Head of caudate nucleus (tissue), 42 donors: ENCODE data around the gene YES1.

Source experiments
- DNase-seq, 42 donors: peaks; one replicate each; pipeline versions ENCODE4 v3.0.0 to v3.0.0-alpha.2; 2020 to 2021; ENCODE audit warnings: mixed read lengths in 7 of 42
- intact Hi-C: fragments of 100-400 bp; cut with DNase I; formaldehyde crosslinking; loops from one replicate; pipeline ENCODE4 v1.15.0; 2022

Gene YES1

GRCh38 chr18:811892-812375 is at the start of gene YES1:
YES1 (minus strand) TSS chr18:812242; CDS start chr18:756827, 55,415 bp downstream.
- DNase-seq: peak in 15 of 42 donors; percentile 6 to 53 (median 20)
- intact Hi-C loops: no loop called here

GRCh38 chr18:857986-858385 is 45.9 kb upstream of the YES1 start:
- no peak for DNase-seq
- intact Hi-C loops: no loop called here

- no peak for DNase-seq
- intact Hi-C loops: no loop called here
Measured at GRCh38 chr18:853471-853870, 41.4 kb upstream of the YES1 start.

- intact Hi-C loops: no loop called here
- DNase-seq: no peak
Measured at GRCh38 chr18:850960-851359, 38.9 kb upstream of the YES1 start.

GRCh38 chr18:849021-849420 is 37.0 kb upstream of the YES1 start:
- intact Hi-C loops: no loop called here
- DNase-seq: no peak

- intact Hi-C loops: no loop called here
- DNase-seq: no peak
Measured at GRCh38 chr18:848062-848861, 36.2 kb upstream of the YES1 start.

GRCh38 chr18:845152-845819 is 33.2 kb upstream of the YES1 start:
- no peak for DNase-seq

GRCh38 chr18:841647-842370 is 29.8 kb upstream of the YES1 start:
- DNase-seq: no peak
- intact Hi-C loops: no loop called here

More at GRCh38 chr18:845152-845819, 33.2 kb upstream of the YES1 start:
- intact Hi-C loops: no loop called here

GRCh38 chr18:840516-840915 is 28.5 kb upstream of the YES1 start:
- intact Hi-C loops: no loop called here
- DNase-seq: no peak

- intact Hi-C loops: no loop called here
- no peak for DNase-seq
Measured at GRCh38 chr18:840023-840408, 28.0 kb upstream of the YES1 start.

GRCh38 chr18:839224-840022 is 27.4 kb upstream of the YES1 start:
- intact Hi-C loops: loop anchor here (10.0 kb wide), 1 partner anchor 215 kb away; no protein-coding TSS in a partner anchor
- DNase-seq: peak; percentile 66 to 96 (median 90)

- intact Hi-C loops: loop anchor here (10.0 kb wide), 1 partner anchor 213 kb away; no protein-coding TSS in a partner anchor
- DNase-seq: no peak
Measured at GRCh38 chr18:837922-838321, 25.9 kb upstream of the YES1 start.

GRCh38 chr18:834082-834720 is 22.2 kb upstream of the YES1 start:
- intact Hi-C loops: loop anchor here (10.0 kb wide), 1 partner anchor 209 kb away; no protein-coding TSS in a partner anchor
- DNase-seq: no peak

- DNase-seq: no peak
- intact Hi-C loops: loop anchor here (2.0 to 10.0 kb wide), 2 partner anchors 90 to 208 kb away; no protein-coding TSS in a partner anchor
Measured at GRCh38 chr18:833197-833596, 21.2 kb upstream of the YES1 start.

- intact Hi-C loops: loop anchor here (2.0 to 10.0 kb wide), 2 partner anchors 89 to 207 kb away; no protein-coding TSS in a partner anchor
Measured at GRCh38 chr18:832085-832681, 20.1 kb upstream of the YES1 start.

GRCh38 chr18:830315-830901 is 18.4 kb upstream of the YES1 start:
- peak in 2 of 42 donors; percentile 5 to 33 for DNase-seq
- intact Hi-C loops: loop anchor here (10.0 kb wide), 1 partner anchor 206 kb away; no protein-coding TSS in a partner anchor

More at GRCh38 chr18:832085-832681, 20.1 kb upstream of the YES1 start:
- DNase-seq: peak in 1 of 42 donors; percentile 4

- no peak for DNase-seq
- intact Hi-C loops: no loop called here
Measured at GRCh38 chr18:829432-829831, 17.4 kb upstream of the YES1 start.
